K562 (cell line): Measurements from ENCODE around the gene ZNF343. TPM values are rescaled to one million over a fixed set of nuclear protein-coding genes. Genes with fewer than 3 reads are reported as not detected.

Experiments
- ARID2 ChIP-seq: fragments of 450-650 bp; IDR thresholded peaks from 2 replicates; pipeline ENCODE4 v1.6.1; 2017; ENCODE audit warnings: antibody characterized with exemption, mild to moderate bottlenecking
- BACH1 ChIP-seq: fragments of 200-800 bp; sonication (Bioruptor generic); IDR thresholded peaks from 2 replicates; pipeline ENCODE4 v1.6.1; 2016; ENCODE audit warnings: missing genetic modification characterization, missing compliant biosample characterization
- CREBBP ChIP-seq: IDR thresholded peaks from one replicate; pipeline ENCODE4 v1.6.1; 2012; ENCODE audit warnings: low read depth, mild to moderate bottlenecking, control low read depth, inconsistent platforms, low read length
- ELF2 ChIP-seq: fragments of 250-450 bp; sonication (Bioruptor Pico); IDR thresholded peaks from 2 replicates; pipeline ENCODE4 v1.5.0; 2021; ENCODE audit warnings: mild to moderate bottlenecking
- GABPB2 ChIP-seq: fragments of 250-450 bp; sonication (Bioruptor Pico); conservative IDR thresholded peaks from 2 replicates; pipeline ENCODE4 v1.5.1; 2021; ENCODE audit warnings: mild to moderate bottlenecking
- GATAD2B ChIP-seq: fragments of 450-650 bp; IDR thresholded peaks from 2 replicates; pipeline ENCODE4 v1.6.1; 2017; ENCODE audit warnings: mild to moderate bottlenecking, borderline replicate concordance
- LCOR ChIP-seq: sonication (generic); formaldehyde crosslinking; IDR thresholded peaks from 2 replicates; pipeline ENCODE4 v1.8.0; 2022; ENCODE audit warnings: mild to moderate bottlenecking, missing genetic modification reagents
- MCM7 ChIP-seq, 2 experiments: fragments of 450-650 bp; IDR thresholded peaks; 2 replicates each; pipeline ENCODE4 v1.6.1; 2016 to 2018
- NFE2L1 ChIP-seq: fragments of 450-650 bp; IDR thresholded peaks from 2 replicates; pipeline ENCODE4 v1.6.1; 2016; ENCODE audit warnings: missing genetic modification characterization, low read depth, mild to moderate bottlenecking, missing compliant biosample characterization, moderate library complexity, borderline replicate concordance
- SMAD1 ChIP-seq: fragments of 150-350 bp; IDR thresholded peaks from 2 replicates; pipeline ENCODE4 v1.6.1; 2014; ENCODE audit warnings: low read length, low read depth; ENCODE audit not compliant: partially characterized antibody
- SRF ChIP-seq, 2 experiments: fragments of 250-450, 450-650 bp in 1 of 2; sonication (Bioruptor Pico) in 1 of 2; sonication (generic) in 1 of 2; formaldehyde crosslinking; IDR thresholded peaks; 2 replicates each; pipeline versions ENCODE4 v1.5.0 to v1.5.1; 2020 to 2022; ENCODE audit warnings: mild to moderate bottlenecking in 1 of 2, missing genetic modification reagents in 1 of 2
- ZNF282 ChIP-seq: sonication (generic); formaldehyde crosslinking; IDR thresholded peaks from 2 replicates; pipeline ENCODE4 v1.8.1; 2023; ENCODE audit warnings: missing genetic modification reagents
- polyA plus RNA-seq, 8 experiments: library from polyadenylated mRNA; depleted of rRNA in 4 of 8; stranded (reverse) in 5 of 8; unstranded in 3 of 8; fragments of >200 nt; fragmentation: Nextera tagmentation in 2 of 8; fragmentation: Illumina TruSeq in 1 of 8; extraction: Ambion mirVana in 2 of 8; extraction: Trizol in 1 of 8; gene quantifications; 2 replicates each; pipeline versions ENCODE4 v1.2.1 to v1.2.3, GENCODE V29; 2011 to 2014; ENCODE audit warnings: inconsistent platforms in 1 of 8, missing spikeins in 1 of 8
- total RNA-seq, 7 experiments: library from RNA; depleted of rRNA in 6 of 7; stranded (reverse); fragments of >200 nt in 6 of 7; fragmentation: Illumina TruSeq in 2 of 7; extraction: Trizol in 2 of 7; gene quantifications; 2 replicates each; pipeline versions ENCODE4 v1.2.1 to v1.2.3, GENCODE V29; 2011 to 2021; ENCODE audit warnings: low replicate concordance in 1 of 7
- TF ChIP-seq, protein P1 (sequence below): sonication (generic); formaldehyde crosslinking; IDR thresholded peaks from 2 replicates; pipeline ENCODE4 v1.8.0; 2023; ENCODE audit warnings: mild to moderate bottlenecking, missing genetic modification reagents
- TF ChIP-seq, protein P2 (sequence below): fragments of 450-650 bp; IDR thresholded peaks from one replicate; pipeline ENCODE4 v1.6.1; 2018; ENCODE audit warnings: mild to moderate bottlenecking, moderate library complexity; ENCODE audit not compliant: partially characterized antibody
- TF ChIP-seq, protein P3 (sequence below): sonication (generic); formaldehyde crosslinking; IDR thresholded peaks from 2 replicates; pipeline ENCODE4 v1.8.1; 2023; ENCODE audit warnings: mild to moderate bottlenecking, missing genetic modification reagents
- TF ChIP-seq, protein P4 (sequence below): sonication (generic); formaldehyde crosslinking; IDR thresholded peaks from 2 replicates; pipeline ENCODE4 v1.8.0; 2022; ENCODE audit warnings: mild to moderate bottlenecking, missing genetic modification reagents
- TF ChIP-seq, protein P5 (sequence below): sonication (generic); formaldehyde crosslinking; IDR thresholded peaks from 2 replicates; pipeline ENCODE4 v1.8.1; 2022; ENCODE audit warnings: missing genetic modification reagents
- TF ChIP-seq, protein P6 (sequence below): fragments of 250-450 bp; sonication (Bioruptor Pico); IDR thresholded peaks from 2 replicates; pipeline ENCODE4 v1.5.0; 2020; ENCODE audit warnings: mild to moderate bottlenecking

ZNF343 gene
- total and polyA plus RNA-seq, 9 of the 15 experiments (the other 6 are each of a cell fraction or from before 2014, with no cell fraction given): 1.4 to 9.8 (median 6.4) TPM

DNA sequence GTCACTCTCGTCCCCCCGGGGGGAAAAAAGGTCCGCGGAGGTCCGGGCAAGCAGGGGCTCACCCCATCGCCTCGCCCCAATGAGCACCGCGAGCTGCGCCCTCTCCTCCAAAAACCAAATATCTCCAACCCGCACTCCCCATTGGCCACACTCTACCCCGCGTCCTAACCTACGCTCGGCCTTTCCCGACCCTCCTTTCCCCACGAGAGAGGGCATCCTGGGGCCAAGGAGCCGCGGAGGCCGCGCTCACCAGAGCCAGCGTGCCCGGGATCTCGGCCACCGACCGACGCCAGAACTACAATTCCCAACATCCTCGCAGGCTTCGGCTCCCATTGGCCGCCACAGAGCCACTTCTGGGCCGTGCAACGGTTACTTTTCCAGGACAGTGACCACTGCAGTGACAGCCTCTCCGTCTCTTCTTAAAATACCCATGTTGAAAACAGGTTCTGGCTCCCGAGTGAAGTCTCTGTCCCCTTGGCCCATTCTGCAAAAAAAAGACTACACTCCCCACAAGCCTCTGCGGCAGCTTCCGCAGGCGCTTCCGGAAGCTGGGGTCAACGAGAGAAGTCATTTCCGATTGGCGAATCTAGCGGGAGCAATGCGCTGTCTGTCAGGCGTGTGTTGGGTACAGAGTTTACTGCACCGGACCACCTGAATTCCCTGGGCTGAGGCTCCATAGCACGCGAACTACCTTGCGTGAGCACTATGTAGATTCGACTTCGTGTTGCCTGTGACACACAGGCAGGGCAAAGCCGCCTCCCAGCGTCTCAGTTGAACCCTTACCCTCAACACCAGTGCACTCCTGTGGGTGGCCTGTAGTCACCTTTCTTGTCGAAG is at the start of gene ZNF343 (continued):
- TF ChIP-seq, protein P1, sequence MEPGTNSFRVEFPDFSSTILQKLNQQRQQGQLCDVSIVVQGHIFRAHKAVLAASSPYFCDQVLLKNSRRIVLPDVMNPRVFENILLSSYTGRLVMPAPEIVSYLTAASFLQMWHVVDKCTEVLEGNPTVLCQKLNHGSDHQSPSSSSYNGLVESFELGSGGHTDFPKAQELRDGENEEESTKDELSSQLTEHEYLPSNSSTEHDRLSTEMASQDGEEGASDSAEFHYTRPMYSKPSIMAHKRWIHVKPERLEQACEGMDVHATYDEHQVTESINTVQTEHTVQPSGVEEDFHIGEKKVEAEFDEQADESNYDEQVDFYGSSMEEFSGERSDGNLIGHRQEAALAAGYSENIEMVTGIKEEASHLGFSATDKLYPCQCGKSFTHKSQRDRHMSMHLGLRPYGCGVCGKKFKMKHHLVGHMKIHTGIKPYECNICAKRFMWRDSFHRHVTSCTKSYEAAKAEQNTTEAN: no peak
- no peak for TF ChIP-seq ZNF282 (CRISPR knock-in tag)
- TF ChIP-seq, protein P2, sequence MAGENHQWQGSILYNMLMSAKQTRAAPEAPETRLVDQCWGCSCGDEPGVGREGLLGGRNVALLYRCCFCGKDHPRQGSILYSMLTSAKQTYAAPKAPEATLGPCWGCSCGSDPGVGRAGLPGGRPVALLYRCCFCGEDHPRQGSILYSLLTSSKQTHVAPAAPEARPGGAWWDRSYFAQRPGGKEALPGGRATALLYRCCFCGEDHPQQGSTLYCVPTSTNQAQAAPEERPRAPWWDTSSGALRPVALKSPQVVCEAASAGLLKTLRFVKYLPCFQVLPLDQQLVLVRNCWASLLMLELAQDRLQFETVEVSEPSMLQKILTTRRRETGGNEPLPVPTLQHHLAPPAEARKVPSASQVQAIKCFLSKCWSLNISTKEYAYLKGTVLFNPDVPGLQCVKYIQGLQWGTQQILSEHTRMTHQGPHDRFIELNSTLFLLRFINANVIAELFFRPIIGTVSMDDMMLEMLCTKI: no peak
- no peak for TF ChIP-seq SMAD1
- TF ChIP-seq MCM7 (IDR thresholded peaks at IDR 0.05): no peak
- TF ChIP-seq, protein P3, sequence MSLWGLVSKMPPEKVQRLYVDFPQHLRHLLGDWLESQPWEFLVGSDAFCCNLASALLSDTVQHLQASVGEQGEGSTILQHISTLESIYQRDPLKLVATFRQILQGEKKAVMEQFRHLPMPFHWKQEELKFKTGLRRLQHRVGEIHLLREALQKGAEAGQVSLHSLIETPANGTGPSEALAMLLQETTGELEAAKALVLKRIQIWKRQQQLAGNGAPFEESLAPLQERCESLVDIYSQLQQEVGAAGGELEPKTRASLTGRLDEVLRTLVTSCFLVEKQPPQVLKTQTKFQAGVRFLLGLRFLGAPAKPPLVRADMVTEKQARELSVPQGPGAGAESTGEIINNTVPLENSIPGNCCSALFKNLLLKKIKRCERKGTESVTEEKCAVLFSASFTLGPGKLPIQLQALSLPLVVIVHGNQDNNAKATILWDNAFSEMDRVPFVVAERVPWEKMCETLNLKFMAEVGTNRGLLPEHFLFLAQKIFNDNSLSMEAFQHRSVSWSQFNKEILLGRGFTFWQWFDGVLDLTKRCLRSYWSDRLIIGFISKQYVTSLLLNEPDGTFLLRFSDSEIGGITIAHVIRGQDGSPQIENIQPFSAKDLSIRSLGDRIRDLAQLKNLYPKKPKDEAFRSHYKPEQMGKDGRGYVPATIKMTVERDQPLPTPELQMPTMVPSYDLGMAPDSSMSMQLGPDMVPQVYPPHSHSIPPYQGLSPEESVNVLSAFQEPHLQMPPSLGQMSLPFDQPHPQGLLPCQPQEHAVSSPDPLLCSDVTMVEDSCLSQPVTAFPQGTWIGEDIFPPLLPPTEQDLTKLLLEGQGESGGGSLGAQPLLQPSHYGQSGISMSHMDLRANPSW (CRISPR knock-in tag): no peak
- peak; percentile 68 for TF ChIP-seq LCOR
- no peak for TF ChIP-seq ARID2
- no peak for TF ChIP-seq GABPB2 (CRISPR knock-in tag)
- TF ChIP-seq BACH1 (tag): no peak
- TF ChIP-seq NFE2L1 (tag): no peak
- no peak for TF ChIP-seq GATAD2B
- no peak for TF ChIP-seq CREBBP
- TF ChIP-seq, protein P4, sequence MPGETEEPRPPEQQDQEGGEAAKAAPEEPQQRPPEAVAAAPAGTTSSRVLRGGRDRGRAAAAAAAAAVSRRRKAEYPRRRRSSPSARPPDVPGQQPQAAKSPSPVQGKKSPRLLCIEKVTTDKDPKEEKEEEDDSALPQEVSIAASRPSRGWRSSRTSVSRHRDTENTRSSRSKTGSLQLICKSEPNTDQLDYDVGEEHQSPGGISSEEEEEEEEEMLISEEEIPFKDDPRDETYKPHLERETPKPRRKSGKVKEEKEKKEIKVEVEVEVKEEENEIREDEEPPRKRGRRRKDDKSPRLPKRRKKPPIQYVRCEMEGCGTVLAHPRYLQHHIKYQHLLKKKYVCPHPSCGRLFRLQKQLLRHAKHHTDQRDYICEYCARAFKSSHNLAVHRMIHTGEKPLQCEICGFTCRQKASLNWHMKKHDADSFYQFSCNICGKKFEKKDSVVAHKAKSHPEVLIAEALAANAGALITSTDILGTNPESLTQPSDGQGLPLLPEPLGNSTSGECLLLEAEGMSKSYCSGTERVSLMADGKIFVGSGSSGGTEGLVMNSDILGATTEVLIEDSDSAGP (CRISPR knock-in tag): no peak
- TF ChIP-seq, protein P5, sequence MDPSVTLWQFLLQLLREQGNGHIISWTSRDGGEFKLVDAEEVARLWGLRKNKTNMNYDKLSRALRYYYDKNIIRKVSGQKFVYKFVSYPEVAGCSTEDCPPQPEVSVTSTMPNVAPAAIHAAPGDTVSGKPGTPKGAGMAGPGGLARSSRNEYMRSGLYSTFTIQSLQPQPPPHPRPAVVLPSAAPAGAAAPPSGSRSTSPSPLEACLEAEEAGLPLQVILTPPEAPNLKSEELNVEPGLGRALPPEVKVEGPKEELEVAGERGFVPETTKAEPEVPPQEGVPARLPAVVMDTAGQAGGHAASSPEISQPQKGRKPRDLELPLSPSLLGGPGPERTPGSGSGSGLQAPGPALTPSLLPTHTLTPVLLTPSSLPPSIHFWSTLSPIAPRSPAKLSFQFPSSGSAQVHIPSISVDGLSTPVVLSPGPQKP: no peak
- TF ChIP-seq, protein P6, sequence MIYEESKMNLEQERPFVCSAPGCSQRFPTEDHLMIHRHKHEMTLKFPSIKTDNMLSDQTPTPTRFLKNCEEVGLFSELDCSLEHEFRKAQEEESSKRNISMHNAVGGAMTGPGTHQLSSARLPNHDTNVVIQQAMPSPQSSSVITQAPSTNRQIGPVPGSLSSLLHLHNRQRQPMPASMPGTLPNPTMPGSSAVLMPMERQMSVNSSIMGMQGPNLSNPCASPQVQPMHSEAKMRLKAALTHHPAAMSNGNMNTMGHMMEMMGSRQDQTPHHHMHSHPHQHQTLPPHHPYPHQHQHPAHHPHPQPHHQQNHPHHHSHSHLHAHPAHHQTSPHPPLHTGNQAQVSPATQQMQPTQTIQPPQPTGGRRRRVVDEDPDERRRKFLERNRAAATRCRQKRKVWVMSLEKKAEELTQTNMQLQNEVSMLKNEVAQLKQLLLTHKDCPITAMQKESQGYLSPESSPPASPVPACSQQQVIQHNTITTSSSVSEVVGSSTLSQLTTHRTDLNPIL (CRISPR knock-in tag): no peak
- no peak for TF ChIP-seq ELF2 (CRISPR knock-in tag)
- no peak; a peak in 1 of 4 replicates for TF ChIP-seq SRF (CRISPR knock-in tag; IDR thresholded peaks at IDR 0.05)
